Ovary (tissue), 9 donors: Measurements from ENCODE around the gene DEPDC5. TPM values are rescaled to one million over a fixed set of nuclear protein-coding genes. Genes with fewer than 3 reads are reported as not detected.

Experiments
- DNase-seq, 5 donors: peaks; one replicate each; pipeline ENCODE4 v3.0.0-alpha.2; 2019 to 2020
- H3K27ac ChIP-seq, 2 donors: fragments of 200-600 bp; one replicate each; pipeline versions ENCODE4 v1.5.1 to v1.8.0; 2019 to 2022
- H3K27me3 ChIP-seq: fragments of 200-600 bp; one replicate; pipeline ENCODE4 v1.8.0; 2022
- H3K36me3 ChIP-seq: fragments of 200-600 bp; sonication (generic); one replicate; pipeline ENCODE4 v1.5.1; 2019
- H3K4me1 ChIP-seq: one replicate; pipeline ENCODE4 v1.8.1; 2013; ENCODE audit warnings: mild to moderate bottlenecking, moderate library complexity; ENCODE audit not compliant: insufficient read depth
- H3K4me3 ChIP-seq: fragments of 200-600 bp; sonication (generic); one replicate; pipeline ENCODE4 v1.5.1; 2017
- H3K9me3 ChIP-seq, 2 donors: fragments of 200-600 bp in 1 of 2; sonication (generic) in 1 of 2; one replicate each; pipeline versions ENCODE4 v1.5.1 to v1.8.1; 2013 to 2019; ENCODE audit warnings: mild to moderate bottlenecking in 1 of 2, moderate library complexity in 1 of 2
- EP300 ChIP-seq: sonication (generic); formaldehyde crosslinking; IDR thresholded peaks from one replicate; pipeline ENCODE4 v1.6.1; 2017; ENCODE audit warnings: antibody characterized with exemption
- POLR2A ChIP-seq: fragments of 450-650 bp; IDR thresholded peaks from one replicate; pipeline ENCODE4 v1.6.1; 2017; ENCODE audit warnings: antibody characterized with exemption, mild to moderate bottlenecking, moderate library complexity
- WGBS, 3 donors: extraction: QIAGEN DNeasy Blood & Tissue Kit in 1 of 3; methylation state at CpG; one replicate each; pipeline versions ENCODE4 v1.1.5 to v1.1.7; 2013 to 2017; 5-methylcytosine and 5-hydroxymethylcytosine counted together
- intact Hi-C, 4 donors: fragments of 100-400 bp; cut with DNase I; formaldehyde crosslinking; loops; one replicate each; pipeline versions ENCODE4 v1.11.0 to v1.15.1; 2022 to 2023
- polyA plus RNA-seq, 2 donors: library from polyadenylated mRNA; stranded (reverse); fragments of 200-250 nt in 1 of 2; fragments of 350-450 nt in 1 of 2; fragmentation: Illumina TruSeq in 1 of 2; extraction: RNeasy Lipid Tissue Mini Kit (QIAGEN cat#74804) in 1 of 2; gene quantifications; one replicate each; pipeline ENCODE4 v1.2.3, GENCODE V29; 2013 to 2014
- total RNA-seq, 7 donors: library from RNA; depleted of rRNA in 2 of 7; stranded (reverse); fragments of >200 nt in 2 of 7; fragmentation: NEBNext Ultra II Directional in 3 of 7; extraction: Animal tissue kit (Norgen Biotek cat#: 25700) in 3 of 7; gene quantifications; one replicate each; pipeline versions ENCODE4 v1.1.0 to v1.2.4, GENCODE V29; 2016 to 2023
- TF ChIP-seq, protein P1 (sequence below), 3 donors: fragments of 450-650 bp in 2 of 3; fragments of 200-600 bp in 1 of 3; IDR thresholded peaks; one replicate each; pipeline versions ENCODE4 v1.5.1 to v1.8.0; 2016 to 2022; ENCODE audit warnings: antibody characterized with exemption in 3 of 3, mild to moderate bottlenecking in 1 of 3
- donor health status: DM: no; HTN: no; CAD: no; lungs with moderate emphysema.
- donor health status: DM: no; HTN: no; CAD: no.
- donor health status: Bipolar disorder and iron deficiency.
- donor health status: DM: yes; HTN: yes; CAD: no.
- donor health status: DM: no; HTN: no; CAD: no.
- donor health status: DM: yes; HTN: yes; CAD: no.

Gene DEPDC5
- total and polyA plus RNA-seq, 9 donors = 12.1 to 73.3 (median 32.8) TPM

DNA sequence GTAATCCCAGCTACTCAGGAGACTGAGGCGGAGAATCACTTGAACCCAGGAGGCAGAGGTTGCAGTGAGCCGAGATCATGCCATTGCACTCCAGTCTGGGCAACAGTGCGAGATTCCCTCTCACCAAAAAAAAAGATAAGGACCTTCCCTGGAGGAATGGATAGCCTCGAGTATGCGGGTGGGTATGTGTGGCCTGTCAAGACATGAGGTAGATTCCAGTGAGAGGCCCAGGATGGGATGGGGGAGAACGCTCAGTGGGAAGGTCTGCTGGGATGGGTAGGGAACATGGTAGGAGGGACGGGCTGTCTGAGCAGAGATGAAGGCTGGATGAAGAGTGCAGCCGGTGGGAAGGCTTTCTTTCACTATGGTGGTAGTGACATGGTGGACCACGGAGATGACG is 151.5 kb downstream of the DEPDC5 start:
- Histone ChIP-seq H3K4me3 (no peak overlapping the region), H3K9me3 (no peaks in the 10 kb centered on the region), H3K36me3 (no peaks in the 10 kb centered on the region), H3K27me3 (no peaks in the 10 kb centered on the region), H3K27ac (no peak overlapping the region), H3K4me1 (no peaks in the 10 kb centered on the region)
- intact Hi-C loops = no loop called here
- DNase-seq = no peak
- 89 to 92% (median 91%) methylated on average over 10 of the region's 10 CpGs for WGBS, 3 donors
- TF ChIP-seq, protein P1, sequence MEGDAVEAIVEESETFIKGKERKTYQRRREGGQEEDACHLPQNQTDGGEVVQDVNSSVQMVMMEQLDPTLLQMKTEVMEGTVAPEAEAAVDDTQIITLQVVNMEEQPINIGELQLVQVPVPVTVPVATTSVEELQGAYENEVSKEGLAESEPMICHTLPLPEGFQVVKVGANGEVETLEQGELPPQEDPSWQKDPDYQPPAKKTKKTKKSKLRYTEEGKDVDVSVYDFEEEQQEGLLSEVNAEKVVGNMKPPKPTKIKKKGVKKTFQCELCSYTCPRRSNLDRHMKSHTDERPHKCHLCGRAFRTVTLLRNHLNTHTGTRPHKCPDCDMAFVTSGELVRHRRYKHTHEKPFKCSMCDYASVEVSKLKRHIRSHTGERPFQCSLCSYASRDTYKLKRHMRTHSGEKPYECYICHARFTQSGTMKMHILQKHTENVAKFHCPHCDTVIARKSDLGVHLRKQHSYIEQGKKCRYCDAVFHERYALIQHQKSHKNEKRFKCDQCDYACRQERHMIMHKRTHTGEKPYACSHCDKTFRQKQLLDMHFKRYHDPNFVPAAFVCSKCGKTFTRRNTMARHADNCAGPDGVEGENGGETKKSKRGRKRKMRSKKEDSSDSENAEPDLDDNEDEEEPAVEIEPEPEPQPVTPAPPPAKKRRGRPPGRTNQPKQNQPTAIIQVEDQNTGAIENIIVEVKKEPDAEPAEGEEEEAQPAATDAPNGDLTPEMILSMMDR (IDR thresholded peaks at IDR 0.05) = no peak

GRCh38 chr22:31906086-31906485 is 152.3 kb downstream of the DEPDC5 start:
- 93 to 95% (median 94%) methylated on average over 16 of the region's 16 CpGs for WGBS, 3 donors
- H3K4me3 ChIP-seq = no peak overlapping the region
- no peaks in the 10 kb centered on the region for H3K36me3 ChIP-seq
- no peak overlapping the region for H3K27ac ChIP-seq
- no peaks in the 10 kb centered on the region for H3K9me3 ChIP-seq
- no peak for DNase-seq
- H3K27me3 ChIP-seq = no peaks in the 10 kb centered on the region
- intact Hi-C loops = no loop called here
- H3K4me1 ChIP-seq = no peaks in the 10 kb centered on the region
- TF ChIP-seq, protein P1 (IDR thresholded peaks at IDR 0.05) = no peak
- no peak for TF ChIP-seq POLR2A

GRCh38 chr22:31906569-31906968 is 152.8 kb downstream of the DEPDC5 start:
- intact Hi-C loops = no loop called here
- Histone ChIP-seq H3K4me3 (no peak overlapping the region), H3K4me1 (no peaks in the 10 kb centered on the region), H3K9me3 (no peaks in the 10 kb centered on the region), H3K36me3 (no peaks in the 10 kb centered on the region), H3K27ac (no peak overlapping the region), H3K27me3 (no peaks in the 10 kb centered on the region)
- no peak for TF ChIP-seq EP300
- TF ChIP-seq POLR2A = no peak
- TF ChIP-seq, protein P1 (IDR thresholded peaks at IDR 0.05) = no peak
- WGBS, 3 donors = 54 to 63% (median 61%) methylated on average over 5 of the region's 5 CpGs
- DNase-seq = no peak

- Histone ChIP-seq H3K27ac (no peak overlapping the region), H3K36me3 (no peaks in the 10 kb centered on the region), H3K4me1 (no peaks in the 10 kb centered on the region), H3K9me3 (no peaks in the 10 kb centered on the region), H3K27me3 (no peaks in the 10 kb centered on the region), H3K4me3 (no peak overlapping the region)
- TF ChIP-seq EP300 = no peak
- TF ChIP-seq, protein P1 (IDR thresholded peaks at IDR 0.05) = no peak
- TF ChIP-seq POLR2A = no peak
- intact Hi-C loops = no loop called here
- WGBS, 3 donors = 84 to 90% (median 87%) methylated on average over 5 of the region's 5 CpGs
- DNase-seq = no peak
These were observed 156.2 kb downstream of the DEPDC5 start for GRCh38 chr22:31909977-31910376.
